Measurements from ENCODE around the gene KDM6A. TPM values are rescaled to one million over a fixed set of nuclear protein-coding genes. Genes with fewer than 3 reads are reported as not detected.
A peak's percentile ranks its signal among the peaks of the same experiment; 100 is the strongest.
"Not testable (repeated sequence)": the region's sequence is repeated elsewhere in the genome, so short reads cannot be mapped to it uniquely, and the experiment has no call there.

KDM6A gene
- total RNA-seq: 10 to 100 TPM; 38.5 to 42.2 TPM
- long read RNA-seq, full-length matches to known transcripts: 1 of 20 reads
- long read RNA-seq, partial matches to known transcripts: 16 of 20 reads
- long read RNA-seq, other reads (novel, unspliced or antisense): 3 of 20 reads

DNA sequence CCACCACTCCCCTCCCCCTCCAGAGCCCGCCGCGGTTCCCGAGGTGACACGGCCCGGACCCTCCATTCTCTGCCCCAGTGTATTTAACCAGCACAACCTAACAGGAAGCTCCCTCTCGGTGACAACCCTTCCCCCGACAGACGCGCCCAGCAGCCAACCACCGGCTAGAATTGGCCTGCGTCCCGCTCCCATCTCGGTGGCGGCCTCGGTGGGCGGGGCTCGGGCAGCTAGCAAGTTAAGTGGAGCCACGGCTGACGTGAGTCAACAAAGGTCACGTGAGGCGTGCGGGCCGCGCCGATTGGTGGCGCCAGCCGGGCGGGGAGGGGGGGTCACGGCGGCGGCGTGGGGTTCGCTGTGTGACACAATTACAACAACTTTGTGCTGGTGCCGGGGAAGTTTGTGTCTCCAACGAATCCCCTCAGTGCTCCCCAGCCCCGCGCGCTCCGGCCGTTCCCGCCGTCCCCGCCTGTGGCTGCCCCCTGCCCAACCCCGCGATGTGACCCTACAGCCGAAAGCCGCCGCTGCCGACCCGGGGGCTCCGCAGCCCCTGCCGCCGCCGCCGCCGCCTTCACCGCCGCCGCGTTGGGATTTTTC is at the start of gene KDM6A:
Gene KDM6A (plus strand): TSS at position 368 of the 594 bp plus-strand sequence. CDS start 364 bp downstream, outside the sequence.
- intact Hi-C loops (cut with DNase I, micrococcal nuclease): no loop called here
- ATAC-seq (peak; percentile 84), DNase-seq (peak; percentile 99 to 100)

DNA sequence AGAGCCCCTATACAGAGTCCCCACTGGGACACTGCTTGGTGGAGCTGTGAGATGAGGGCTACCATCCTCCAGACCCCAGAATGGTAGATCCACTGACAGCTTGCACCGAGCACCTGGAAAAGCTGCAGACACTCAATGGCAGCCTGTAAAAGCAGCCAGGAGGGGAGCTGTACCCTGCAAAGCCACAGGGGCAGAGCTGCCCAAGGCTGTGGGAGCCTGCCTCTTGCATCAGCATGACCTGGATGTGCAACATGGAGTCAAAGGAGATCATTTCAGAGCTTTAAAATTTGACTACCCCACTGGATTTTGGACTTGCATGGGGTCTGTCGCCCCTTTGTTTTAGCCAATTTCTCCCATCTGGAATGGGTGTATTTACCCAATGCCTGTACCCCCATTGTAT is 49.8 kb upstream of the KDM6A start:
- intact Hi-C loops (cut with DNase I, micrococcal nuclease); DNase-seq; ATAC-seq: not testable (repeated sequence)

DNA sequence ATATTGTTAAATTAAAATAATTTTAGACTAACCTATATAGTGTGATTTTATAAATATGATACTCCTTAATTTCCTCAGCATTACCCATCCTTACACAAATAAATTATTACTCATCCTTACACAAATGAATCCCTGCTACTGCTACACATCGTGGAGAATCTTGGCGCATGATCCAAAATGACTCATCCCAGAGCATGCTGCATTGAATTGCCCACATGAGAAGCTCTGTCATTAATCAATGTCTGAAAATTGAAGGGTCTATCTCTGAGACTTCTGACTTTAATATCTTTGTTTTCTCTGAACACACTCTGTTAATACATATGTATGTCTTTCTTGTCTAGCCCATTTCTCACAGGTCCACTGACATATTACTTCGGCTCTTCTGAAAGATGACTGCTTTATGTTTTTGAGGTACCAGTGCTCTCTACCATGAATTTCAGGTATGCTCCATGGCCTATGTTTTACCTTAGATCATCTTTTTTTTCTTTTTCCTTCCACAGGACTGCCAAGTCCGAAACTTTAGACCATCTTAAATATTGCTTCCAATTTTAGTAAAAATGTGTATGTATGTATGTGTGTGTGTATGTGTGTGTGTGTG is 44.9 kb upstream of the KDM6A start:
- DNase-seq: no peak
- intact Hi-C loops (cut with DNase I, micrococcal nuclease): no loop called here
- ATAC-seq: no peak

DNA sequence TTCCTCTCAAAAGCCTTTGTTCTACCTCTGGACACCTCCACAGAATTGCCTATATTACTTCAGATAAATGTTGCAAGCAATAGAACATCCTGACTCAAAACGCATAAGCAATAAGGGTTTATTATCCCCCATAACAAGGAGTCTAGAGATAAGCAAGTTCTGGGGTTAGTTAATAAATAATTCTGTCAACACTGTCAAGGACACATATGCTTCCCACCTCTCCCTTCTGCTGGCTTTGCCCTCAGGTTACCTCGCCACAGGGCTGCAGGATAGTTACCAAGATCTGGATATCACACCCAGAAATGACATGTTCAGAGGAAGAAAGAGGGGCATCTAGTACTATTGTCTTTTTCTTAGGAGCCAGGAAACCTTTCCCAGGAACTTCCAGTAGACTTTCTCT is 43.2 kb upstream of the KDM6A start:
- DNase-seq (peak; percentile 22 to 44), ATAC-seq (peak; percentile 98)
- intact Hi-C loops (cut with DNase I, micrococcal nuclease): no loop called here

DNA sequence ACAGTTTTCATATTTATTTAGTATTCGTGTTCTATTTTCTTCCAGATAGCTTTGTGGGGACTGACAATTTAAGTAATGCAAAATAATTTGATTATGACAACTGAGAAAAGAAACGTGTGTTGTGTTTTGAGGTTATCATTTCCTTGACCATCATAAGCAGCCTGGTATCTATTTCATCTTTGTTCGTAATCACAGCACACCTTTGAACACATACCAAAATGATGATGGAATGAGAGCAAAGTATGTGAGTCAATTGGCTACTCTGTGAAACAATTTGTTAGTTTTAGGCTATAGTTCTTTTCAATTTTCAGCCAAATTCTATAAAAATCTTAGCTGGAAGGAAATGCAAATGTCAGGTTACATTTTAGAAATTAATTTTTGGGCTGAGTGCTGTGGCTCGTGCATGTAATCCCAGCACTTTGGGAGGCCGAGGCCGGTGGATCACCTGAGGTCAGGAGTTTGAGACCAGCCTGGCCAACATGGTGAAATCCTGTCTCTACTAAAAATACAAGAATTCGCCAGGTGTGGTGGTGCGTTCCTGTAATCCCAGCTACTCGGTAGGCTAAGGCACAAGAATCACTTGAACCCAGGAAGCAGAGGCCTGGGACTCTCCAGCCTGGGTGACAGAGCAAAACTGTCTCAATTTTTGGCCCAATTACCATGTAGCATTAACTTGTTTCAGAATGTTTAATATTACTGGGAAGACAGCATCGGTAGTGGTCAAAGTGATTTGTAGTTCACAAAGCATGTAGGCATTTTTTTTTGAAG is 30.3 kb upstream of the KDM6A start:
- no peak for ATAC-seq
- DNase-seq: no peak
- intact Hi-C loops (cut with DNase I, micrococcal nuclease): no loop called here

DNA sequence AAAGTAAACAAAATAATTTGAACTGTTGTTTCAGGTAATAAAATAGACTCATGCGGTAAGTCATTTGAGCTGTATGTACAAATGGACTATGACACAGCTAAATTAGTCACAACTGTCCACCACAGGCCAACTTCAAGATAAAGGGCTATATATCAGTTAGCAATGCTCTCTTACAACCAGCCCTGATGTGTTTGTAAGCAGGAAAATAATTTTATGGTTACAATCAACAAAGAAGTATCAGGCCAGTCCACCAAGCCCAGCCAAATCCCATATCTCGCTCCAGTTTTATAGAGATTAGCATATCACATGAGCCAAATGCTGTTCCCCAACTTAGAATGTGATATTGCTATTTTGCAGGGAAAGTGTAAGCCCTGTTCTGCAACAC is 29.7 kb upstream of the KDM6A start:
- intact Hi-C loops (cut with DNase I, micrococcal nuclease): no loop called here
- peak; percentile 91 for ATAC-seq
- no peak for DNase-seq

DNA sequence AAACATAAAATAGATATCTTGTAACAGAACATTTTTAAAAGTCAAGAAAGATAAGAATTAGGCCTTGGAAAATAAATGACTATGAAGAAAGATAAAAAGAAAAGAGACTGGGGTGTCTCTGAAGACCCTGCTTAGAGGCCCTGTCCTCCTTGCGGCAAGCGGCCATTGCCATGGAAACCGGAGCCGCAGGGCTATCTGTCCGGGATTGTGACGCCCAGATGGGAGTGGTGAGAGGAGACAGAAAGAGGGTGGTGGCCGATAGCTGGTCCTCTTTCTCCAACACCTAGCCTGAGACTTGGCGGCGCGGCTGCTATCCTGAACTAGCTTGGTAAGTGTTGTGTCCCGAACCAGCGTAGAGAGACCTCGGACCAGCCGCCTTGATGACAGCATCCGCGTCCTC is 29.2 kb upstream of the KDM6A start, which contains the start of gene DUSP21:
Gene DUSP21 (plus strand): TSS at position 269 of the 400 bp plus-strand sequence. CDS start 112 bp downstream, at position 381.
- no peak for ATAC-seq
- intact Hi-C loops (cut with DNase I, micrococcal nuclease): no loop called here
- no peak for DNase-seq

DNA sequence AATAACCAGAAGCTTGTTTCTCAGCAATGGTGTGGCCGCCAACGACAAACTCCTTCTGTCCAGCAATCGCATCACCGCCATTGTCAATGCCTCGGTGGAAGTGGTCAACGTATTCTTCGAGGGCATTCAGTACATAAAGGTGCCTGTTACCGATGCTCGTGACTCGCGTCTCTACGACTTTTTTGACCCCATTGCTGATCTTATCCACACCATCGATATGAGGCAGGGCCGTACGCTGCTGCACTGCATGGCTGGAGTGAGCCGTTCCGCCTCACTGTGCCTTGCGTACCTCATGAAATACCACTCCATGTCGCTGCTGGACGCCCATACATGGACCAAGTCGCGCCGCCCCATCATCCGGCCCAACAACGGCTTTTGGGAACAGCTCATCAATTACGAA is 28.8 kb upstream of the KDM6A start:
- DNase-seq (no peak), ATAC-seq (no peak)
- intact Hi-C loops (cut with DNase I, micrococcal nuclease): no loop called here

DNA sequence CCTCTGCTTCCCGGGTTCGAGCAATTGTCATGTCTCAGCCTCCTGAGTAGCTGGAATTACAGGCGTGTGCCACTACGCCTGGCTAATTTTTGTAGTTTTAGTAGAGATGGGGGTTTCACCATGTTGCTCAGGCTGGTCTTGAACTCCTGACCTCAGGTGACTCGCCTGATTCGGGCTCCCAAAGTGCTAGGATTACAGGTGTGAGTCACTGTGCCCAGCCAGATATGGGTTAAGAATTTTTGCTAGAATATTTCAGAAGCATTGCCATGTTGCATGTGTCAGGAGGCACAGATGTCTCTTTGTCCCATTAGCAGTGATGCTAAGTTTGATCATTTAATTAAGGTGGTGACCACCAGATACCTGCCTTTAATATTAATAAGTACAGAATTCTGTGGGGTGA is 22.1 kb upstream of the KDM6A start:
- ATAC-seq: not testable (repeated sequence)

DNA sequence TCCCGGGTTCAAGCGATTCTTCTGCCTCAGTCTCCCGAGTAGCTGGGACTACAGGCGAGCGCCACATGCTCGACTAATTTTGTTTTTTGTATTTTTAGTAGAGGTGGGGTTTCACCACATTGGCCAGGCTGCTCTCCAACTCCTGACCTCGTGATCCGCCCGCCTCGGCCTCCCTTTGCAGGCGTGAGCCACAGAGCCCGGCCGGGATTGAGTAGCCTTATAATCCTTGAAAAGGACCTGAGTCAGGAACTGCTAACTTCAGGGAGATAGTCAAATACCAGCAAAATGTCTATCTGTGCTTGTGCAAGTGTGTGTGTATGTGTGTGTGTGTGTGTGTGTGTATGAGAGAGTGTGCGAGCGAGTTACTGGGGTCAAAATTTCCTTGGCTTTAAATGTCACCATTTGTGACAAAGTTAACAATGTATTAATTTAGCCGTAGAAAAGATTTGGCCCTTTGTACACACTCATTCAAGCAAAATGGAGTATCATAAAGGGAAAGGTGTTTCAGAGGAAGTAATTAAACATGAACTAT is 1.8 kb upstream of the KDM6A start:
- DNase-seq (peak; percentile 35 to 49), ATAC-seq (no peak)
- intact Hi-C loops (cut with DNase I, micrococcal nuclease): no loop called here

More for the DNA sequence above, 22.1 kb upstream of the KDM6A start:
- DNase-seq; intact Hi-C loops (cut with DNase I, micrococcal nuclease): not testable (repeated sequence)

DNA sequence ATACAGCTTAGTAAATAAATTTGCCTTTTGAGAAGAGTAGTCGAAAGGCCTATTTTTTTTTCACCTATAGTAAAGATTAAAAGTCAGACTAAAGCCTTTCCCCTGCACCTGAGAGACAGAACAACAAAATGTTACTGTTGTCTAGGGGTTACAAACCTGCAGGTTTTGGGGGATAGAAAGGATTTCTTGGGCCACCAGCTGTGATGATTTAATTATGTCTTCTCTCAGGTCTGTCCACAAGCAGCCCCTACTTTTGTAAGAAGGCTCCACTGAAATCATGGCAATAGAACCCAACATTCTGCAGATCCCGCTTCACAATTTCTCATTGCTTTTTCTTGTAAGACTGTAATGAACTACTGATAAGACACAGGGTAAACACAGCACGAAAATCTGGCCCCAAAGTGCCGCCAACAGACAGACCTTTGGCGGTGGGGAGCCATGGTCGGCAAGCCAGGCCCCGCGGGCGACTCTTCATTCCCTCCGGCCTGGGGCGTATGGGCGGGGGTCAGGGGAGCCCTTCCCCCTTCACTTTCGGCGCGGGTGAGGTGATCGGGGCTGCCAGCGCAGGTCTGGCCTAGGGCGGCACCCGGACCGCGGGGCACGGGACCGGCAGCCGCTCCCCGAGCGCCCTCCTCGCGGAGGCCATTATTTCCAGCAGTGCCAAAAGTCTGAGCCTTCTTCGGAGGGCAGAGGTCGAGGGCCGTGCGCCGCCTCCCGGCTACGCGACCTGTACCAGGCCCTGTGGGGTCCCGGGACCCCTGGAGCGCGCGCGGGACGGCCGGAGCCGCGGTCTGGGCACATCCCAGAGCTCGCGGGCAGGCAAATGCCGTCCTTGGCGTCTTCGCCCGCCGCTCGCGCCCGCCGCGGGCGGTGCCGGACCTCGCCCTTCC is 812 bp upstream of the KDM6A start:
- ATAC-seq (peak; percentile 54), DNase-seq (peak in 1 of 2 donors; percentile 69)
- intact Hi-C loops (cut with DNase I, micrococcal nuclease): no loop called here

DNA sequence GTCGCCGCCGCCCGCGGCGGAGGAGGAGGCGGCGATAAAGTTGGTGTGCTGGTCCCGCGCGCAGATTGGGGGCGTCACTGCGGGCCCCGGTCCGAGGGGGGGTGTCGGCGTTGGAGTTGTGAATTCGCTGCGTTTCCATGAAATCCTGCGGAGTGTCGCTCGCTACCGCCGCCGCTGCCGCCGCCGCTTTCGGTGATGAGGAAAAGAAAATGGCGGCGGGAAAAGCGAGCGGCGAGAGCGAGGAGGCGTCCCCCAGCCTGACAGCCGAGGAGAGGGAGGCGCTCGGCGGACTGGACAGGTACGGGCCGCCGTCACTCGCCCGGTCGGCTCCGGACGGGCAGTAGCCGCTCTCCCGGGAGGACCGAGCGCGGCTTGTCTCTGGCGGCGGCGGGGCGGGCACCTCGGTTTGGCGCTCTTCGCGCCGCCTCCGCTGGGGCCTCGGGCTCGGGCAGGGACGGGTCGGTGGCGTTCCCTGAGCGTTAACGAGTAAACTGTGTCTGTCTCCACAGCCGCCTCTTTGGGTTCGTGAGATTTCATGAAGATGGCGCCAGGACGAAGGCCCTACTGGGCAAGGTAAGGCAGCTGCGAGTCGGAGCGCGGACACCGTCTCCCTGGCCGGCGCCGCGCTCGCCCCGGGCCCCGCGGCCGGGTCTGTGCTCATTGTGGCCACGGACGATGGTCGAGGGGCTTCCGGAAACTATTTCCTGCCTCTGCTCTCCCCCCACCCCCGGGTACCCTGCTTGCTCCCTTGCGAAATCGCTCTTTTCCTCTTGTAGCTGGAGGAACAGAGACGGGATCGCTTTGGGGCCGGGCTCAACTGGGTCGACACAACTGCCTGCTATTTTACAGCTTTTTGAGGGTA is 658 bp downstream of the KDM6A start:
- peak; percentile 54 to 77 for DNase-seq
- intact Hi-C loops (cut with DNase I, micrococcal nuclease): no loop called here
- peak; percentile 28 for ATAC-seq

DNA sequence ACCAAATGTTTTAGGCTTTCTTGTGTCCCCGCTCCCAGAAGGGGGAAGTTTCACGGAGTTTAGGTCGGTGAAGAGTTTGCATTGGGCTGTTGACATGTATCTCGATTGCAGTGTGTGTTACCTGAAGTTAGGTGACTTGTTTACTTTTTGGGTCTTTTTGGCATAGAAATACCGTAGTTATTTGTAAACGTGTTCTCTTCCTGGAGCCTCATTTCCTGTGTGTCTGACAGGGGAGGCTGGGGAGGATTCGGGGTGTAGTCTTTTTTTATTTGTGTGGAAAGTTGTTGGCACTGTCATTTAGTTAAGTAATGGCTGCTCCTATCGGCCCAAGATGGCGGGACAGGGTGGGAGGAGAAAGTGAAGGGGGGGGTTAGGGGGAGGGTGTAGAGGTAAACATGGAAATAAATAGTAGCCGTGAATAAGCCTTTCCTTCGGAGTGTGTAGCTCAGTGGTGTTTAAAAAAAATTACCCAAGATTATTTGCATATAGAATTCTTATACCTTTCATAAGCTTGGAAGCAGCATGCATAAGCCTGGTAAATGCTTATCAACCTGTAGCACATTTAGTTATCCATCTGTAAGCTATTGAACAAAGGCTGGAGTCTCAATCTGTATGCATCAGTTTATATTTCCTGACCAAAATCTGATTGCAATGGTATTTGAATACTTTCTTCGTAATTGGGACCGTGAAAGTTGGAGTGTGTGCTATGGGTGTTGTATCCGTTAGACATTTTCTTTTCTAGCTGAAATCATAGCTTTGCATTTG is 1.6 kb downstream of the KDM6A start:
- peak; percentile 10 for ATAC-seq
- DNase-seq: peak; percentile 36 to 39
- intact Hi-C loops (cut with DNase I, micrococcal nuclease): no loop called here

DNA sequence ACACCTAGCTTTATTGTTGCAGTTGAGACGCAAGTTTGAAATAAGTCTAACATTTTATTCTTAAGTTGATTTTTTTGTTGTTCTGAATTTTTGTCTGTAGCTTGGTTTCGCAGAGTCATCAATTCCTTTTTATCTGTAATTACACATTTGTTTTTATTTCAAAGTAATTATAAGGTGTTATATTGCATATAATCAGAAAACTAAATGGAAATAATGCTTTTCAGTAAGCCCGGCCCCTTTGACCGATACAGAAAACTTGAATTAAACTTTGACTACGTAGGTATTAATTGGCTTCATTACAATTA is 2.1 kb downstream of the KDM6A start:
- intact Hi-C loops (cut with DNase I, micrococcal nuclease): no loop called here
- DNase-seq (no peak), ATAC-seq (no peak)

DNA sequence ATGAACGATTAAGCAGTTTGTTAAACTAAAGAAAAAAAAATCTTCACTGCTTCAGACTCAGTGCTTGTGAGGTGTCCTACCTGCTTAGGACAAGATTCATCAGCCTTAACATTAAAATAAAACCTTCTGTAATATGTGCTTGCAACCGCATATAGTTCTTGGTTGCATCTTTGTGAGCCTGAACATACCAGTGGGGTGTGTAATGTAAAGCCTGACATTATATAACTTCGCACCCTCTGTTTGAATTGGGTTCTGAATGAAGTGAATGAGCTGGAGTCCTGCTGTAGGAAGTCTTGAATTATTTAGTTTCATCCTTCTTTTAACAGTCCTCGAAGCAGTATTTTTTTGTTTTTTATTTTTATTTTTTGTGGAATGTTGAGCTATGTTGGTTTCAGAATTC is 3.1 kb downstream of the KDM6A start:
- no peak for DNase-seq
- ATAC-seq: no peak
- intact Hi-C loops (cut with DNase I, micrococcal nuclease): no loop called here

DNA sequence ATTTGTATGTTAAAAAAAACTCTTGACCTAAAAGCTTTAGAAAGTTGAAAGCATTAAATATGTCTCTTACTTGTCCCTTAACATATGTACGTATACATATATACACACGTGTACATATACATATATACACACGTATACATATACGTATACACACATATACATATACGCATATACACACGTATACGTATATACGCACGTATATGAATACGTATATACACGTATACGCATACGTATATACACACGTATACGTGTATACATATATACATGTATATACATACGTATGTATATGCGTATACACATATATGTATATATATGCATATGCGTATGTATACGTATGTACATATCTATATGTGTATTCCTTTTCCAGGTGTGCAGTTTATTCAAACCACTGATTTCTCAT is 3.8 kb downstream of the KDM6A start:
- intact Hi-C loops (cut with DNase I, micrococcal nuclease): no loop called here
- no peak for ATAC-seq
- DNase-seq: no peak

DNA sequence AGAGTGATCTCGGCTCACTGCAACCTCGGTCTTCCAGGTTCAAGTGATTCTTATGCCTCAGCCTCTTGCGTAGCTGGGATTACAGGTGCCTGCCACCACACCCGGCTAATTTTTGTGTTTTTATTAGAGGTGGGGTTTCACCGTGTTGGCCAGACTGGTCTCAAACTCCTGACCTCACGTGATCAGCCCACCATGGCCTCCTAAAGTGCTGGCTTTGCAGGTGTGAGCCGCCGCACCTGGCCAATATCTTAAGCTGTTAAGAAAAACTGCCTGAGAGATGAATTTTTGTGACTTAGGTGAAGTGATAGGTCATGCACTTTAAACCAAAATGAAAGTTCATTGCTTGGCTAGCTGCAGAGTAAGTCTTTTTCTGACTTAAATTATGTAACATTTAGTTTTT is 5.8 kb downstream of the KDM6A start:
- intact Hi-C loops (cut with DNase I, micrococcal nuclease): no loop called here
- DNase-seq (no peak), ATAC-seq (no peak)

All from left colon (tissue), 2 donors.